GM12878 (cell line): ENCODE data around the gene NUDT1. TPM values are rescaled to one million over a fixed set of nuclear protein-coding genes. Genes with fewer than 3 reads are reported as not detected.

Experiments
- ATAC-seq: fragments of 200-7000 bp; cut with Tn5 transposase; 3 replicates; pipeline ENCODE4 v1.9.1; 2020; ENCODE audit warnings: mild to moderate bottlenecking, moderate library complexity
- BruUV-seq: library from RNA; stranded (reverse); fragments of 400-500 nt; replicated peaks from 2 replicates; lab custom pipeline; 2021; lab: Mats Ljungman, UMichigan
- CTCF ChIA-PET: fragments of 300-600 bp; sonication (Branson Sonifier 250); formaldehyde crosslinking; extraction: SDS; loops from one replicate; lab custom pipeline; 2021; ENCODE audit warnings: inconsistent platforms; lab: Yijun Ruan, JAX
- POLR2A ChIA-PET: fragments of 350-600 bp; formaldehyde crosslinking; extraction: SDS; loops from one replicate; lab custom pipeline; 2021; ENCODE audit warnings: inconsistent platforms; lab: Charles Lee
- RAD21 ChIA-PET: fragments of 300-600 bp; sonication (Branson Sonifier 250); formaldehyde crosslinking; loops from one replicate; lab custom pipeline; 2023; ENCODE audit warnings: antibody characterized with exemption; ENCODE audit not compliant: unreplicated experiment; lab: Charles Lee
- SMC1A ChIA-PET: fragments of 300-600 bp; sonication (Branson Sonifier 250); formaldehyde crosslinking; loops from one replicate; lab custom pipeline; 2023; ENCODE audit not compliant: unreplicated experiment, uncharacterized antibody; lab: Charles Lee
- DNase-seq: peaks from one replicate; pipeline ENCODE4 v3.0.0-alpha.2; 2011; ENCODE audit warnings: low read depth, low spot score
- FAIRE-seq: peaks from 3 replicates; lab custom pipeline; 2011; peaks lifted over from hg19 to GRCh38; lab: Jason Lieb, UNC
- H2AFZ ChIP-seq: 2 replicates; pipeline ENCODE4 v1.6.0; 2011; ENCODE audit warnings: low read depth, low read length, control low read depth; ENCODE audit not compliant: control insufficient read depth
- H3K27ac ChIP-seq: 2 replicates; pipeline ENCODE4 v1.5.1; 2011; ENCODE audit warnings: control low read depth; ENCODE audit not compliant: control insufficient read depth, insufficient read depth
- H3K27me3 ChIP-seq, 2 experiments: replicated peaks in 1 of 2; 2 replicates each; pipeline versions ENCODE4 v1.6.0 to v1.6.1; 2011; ENCODE audit warnings: low read length in 1 of 2; ENCODE audit not compliant: control insufficient read depth in 2 of 2, insufficient read depth in 2 of 2
- H3K36me3 ChIP-seq, 2 experiments: 2 replicates each; pipeline ENCODE4 v1.5.1; 2011; ENCODE audit warnings: low read length in 1 of 2; ENCODE audit not compliant: control insufficient read depth in 2 of 2, insufficient read depth in 2 of 2
- H3K4me1 ChIP-seq: 2 replicates; pipeline ENCODE4 v1.6.1; 2011; ENCODE audit warnings: mild to moderate bottlenecking, low read length, moderate library complexity, mixed read lengths; ENCODE audit not compliant: control insufficient read depth, insufficient read depth
- H3K4me2 ChIP-seq: 2 replicates; pipeline ENCODE4 v1.6.0; 2011; ENCODE audit warnings: control low read depth; ENCODE audit not compliant: control insufficient read depth, insufficient read depth
- H3K4me3 ChIP-seq: fragments of 200-600 bp; sonication (generic); 2 replicates; pipeline ENCODE4 v1.5.1; 2016
- H3K79me2 ChIP-seq: 2 replicates; pipeline ENCODE4 v1.6.0; 2011; ENCODE audit warnings: low read length; ENCODE audit not compliant: control insufficient read depth, insufficient read depth
- H3K9ac ChIP-seq: 2 replicates; pipeline ENCODE4 v1.8.0; 2011; ENCODE audit warnings: low read length, control low read depth, mixed read lengths; ENCODE audit not compliant: control insufficient read depth, insufficient read depth
- H3K9me3 ChIP-seq: replicated peaks from 3 replicates; pipeline ENCODE4 v1.5.1; 2011; ENCODE audit warnings: mild to moderate bottlenecking, low read length; ENCODE audit not compliant: control insufficient read depth, insufficient read depth
- H4K20me1 ChIP-seq: 2 replicates; pipeline ENCODE4 v1.6.0; 2011; ENCODE audit not compliant: control insufficient read depth, insufficient read depth
- CBFB ChIP-seq: IDR thresholded peaks from 2 replicates; pipeline ENCODE4 v1.6.1; 2016; ENCODE audit warnings: antibody characterized with exemption, low read depth
- ETV6 ChIP-seq, 2 experiments: fragments of 450-650 bp in 1 of 2; IDR thresholded peaks in 1 of 2; conservative IDR thresholded peaks in 1 of 2; 2 replicates each; pipeline ENCODE4 v1.6.1; 2014; ENCODE audit warnings: antibody characterized with exemption in 1 of 2, borderline replicate concordance in 1 of 2, low read depth in 1 of 2, mild to moderate bottlenecking in 1 of 2, moderate library complexity in 1 of 2
- SREBF1 ChIP-seq: IDR thresholded peaks from 2 replicates; pipeline ENCODE4 v1.6.1; 2012; ENCODE audit warnings: mild to moderate bottlenecking, low read length
- WGBS: methylation state at CpG from one replicate; pipeline ENCODE4 v1.1.6; 2016; ENCODE audit warnings: low lambda C conversion rate; ENCODE audit not compliant: insufficient replicate concordance, insufficient coverage; ENCODE audit errors: missing lambda C conversion rate; 5-methylcytosine and 5-hydroxymethylcytosine counted together
- in situ Hi-C: fragments of 300-500 bp; cut with MboI; formaldehyde crosslinking; loops from 9 replicates; pipeline ENCODE4 v1.14.3; 2018; ENCODE audit warnings: mixed read lengths
- intact Hi-C: fragments of 100-400 bp; cut with micrococcal nuclease; formaldehyde crosslinking; loops from one replicate; pipeline ENCODE4 v1.14.2; 2022; ENCODE audit not compliant: unreplicated experiment
- polyA plus RNA-seq, 11 experiments: library from polyadenylated mRNA; depleted of rRNA in 4 of 11; unstranded in 6 of 11; stranded (reverse) in 5 of 11; fragments of >200 nt; fragmentation: Nextera tagmentation in 4 of 11; fragmentation: Illumina TruSeq in 1 of 11; extraction: Ambion mirVana in 4 of 11; extraction: Trizol in 1 of 11; gene quantifications; 1 replicate in 1 of 11; 2 replicates in 10 of 11; pipeline versions ENCODE4 v1.2.1 to v1.2.3, GENCODE V29; 2011 to 2016; ENCODE audit warnings: inconsistent platforms in 2 of 11, missing spikeins in 2 of 11, low read depth in 1 of 11
- total RNA-seq, 4 experiments: library from RNA; depleted of rRNA in 3 of 4; stranded (reverse); fragments of >200 nt in 3 of 4; fragmentation: Illumina TruSeq in 1 of 4; extraction: Trizol in 1 of 4; gene quantifications; 2 replicates each; pipeline versions ENCODE4 v1.2.1 to v1.2.3, GENCODE V29; 2013 to 2021
- TF ChIP-seq, protein P1 (sequence below): fragments of 450-650 bp; IDR thresholded peaks from 2 replicates; pipeline ENCODE4 v1.6.1; 2016; ENCODE audit warnings: mild to moderate bottlenecking, moderate library complexity, borderline replicate concordance

NUDT1 gene
- total and polyA plus RNA-seq, 10 of the 15 experiments (the other 5 are each of a cell fraction or from before 2014, with no cell fraction given): 7.7 to 122 (median 59.2) TPM

GRCh38 chr7:2257046-2257551, 15.1 kb downstream of the NUDT1 start:
- intact Hi-C loops: no loop called here
- no peak for FAIRE-seq
- POLR2A ChIA-PET: interaction anchor here (1.4 kb wide), 1 partner anchor 9 kb away, joined by 5 read pairs; no protein-coding TSS in a partner anchor
- peaks cover 42% of the 10 kb centered on the region for H3K4me1 ChIP-seq
- H3K27ac ChIP-seq: no peak overlapping the region
- H2AFZ ChIP-seq: no peak overlapping the region
- H3K79me2 ChIP-seq: peaks cover 7% of the 10 kb centered on the region
- CTCF ChIA-PET: no interaction called here
- no peak for TF ChIP-seq ETV6 (conservative IDR thresholded peaks at IDR 0.05 in 1 of 2, IDR thresholded peaks at IDR 0.05 in 1 of 2; ENCODE audit: borderline replicate concordance in 1 of 2, low read depth in 1 of 2)
- H3K9me3 ChIP-seq: no peaks in the 10 kb centered on the region
- peaks cover 8 to 44% of the 10 kb centered on the region in 2 experiments for H3K36me3 ChIP-seq
- 97% methylated on average over 29 of the region's 38 CpGs for WGBS
- H3K4me3 ChIP-seq: no peak overlapping the region
- no peak overlapping the region for H3K4me2 ChIP-seq
- no peak for ATAC-seq
- no peak for DNase-seq
- H4K20me1 ChIP-seq: no peaks in the 10 kb centered on the region
- SMC1A ChIA-PET: interaction anchor here (1.2 kb wide), 1 partner anchor 19 kb away, joined by 4 read pairs; no protein-coding TSS in a partner anchor
- no TSS peak for BruUV-seq
- in situ Hi-C loops: no loop called here
- RAD21 ChIA-PET: interaction anchor here (0.8 to 1.4 kb wide), 2 partner anchors 20 to 91 kb away, joined by 3 read pairs; no protein-coding TSS in a partner anchor
- H3K27me3 ChIP-seq: no peaks in the 10 kb centered on the region
- H3K9ac ChIP-seq: no peak overlapping the region

- peaks cover 7% of the 10 kb centered on the region for H3K79me2 ChIP-seq
- ATAC-seq (no peak), FAIRE-seq (no peak), DNase-seq (no peak)
- H3K4me3 ChIP-seq: no peak overlapping the region
- no peak overlapping the region for H3K4me2 ChIP-seq
- H3K9me3 ChIP-seq: no peaks in the 10 kb centered on the region
- in situ Hi-C loops: no loop called here
- WGBS: 98% methylated on average over 6 of the region's 17 CpGs
- H2AFZ ChIP-seq: no peak overlapping the region
- peaks cover 11 to 45% of the 10 kb centered on the region in 2 experiments for H3K36me3 ChIP-seq
- SMC1A ChIA-PET: no interaction called here
- intact Hi-C loops: no loop called here
- BruUV-seq: no TSS peak
- no peaks in the 10 kb centered on the region for H3K27me3 ChIP-seq
- TF ChIP-seq, protein P1, sequence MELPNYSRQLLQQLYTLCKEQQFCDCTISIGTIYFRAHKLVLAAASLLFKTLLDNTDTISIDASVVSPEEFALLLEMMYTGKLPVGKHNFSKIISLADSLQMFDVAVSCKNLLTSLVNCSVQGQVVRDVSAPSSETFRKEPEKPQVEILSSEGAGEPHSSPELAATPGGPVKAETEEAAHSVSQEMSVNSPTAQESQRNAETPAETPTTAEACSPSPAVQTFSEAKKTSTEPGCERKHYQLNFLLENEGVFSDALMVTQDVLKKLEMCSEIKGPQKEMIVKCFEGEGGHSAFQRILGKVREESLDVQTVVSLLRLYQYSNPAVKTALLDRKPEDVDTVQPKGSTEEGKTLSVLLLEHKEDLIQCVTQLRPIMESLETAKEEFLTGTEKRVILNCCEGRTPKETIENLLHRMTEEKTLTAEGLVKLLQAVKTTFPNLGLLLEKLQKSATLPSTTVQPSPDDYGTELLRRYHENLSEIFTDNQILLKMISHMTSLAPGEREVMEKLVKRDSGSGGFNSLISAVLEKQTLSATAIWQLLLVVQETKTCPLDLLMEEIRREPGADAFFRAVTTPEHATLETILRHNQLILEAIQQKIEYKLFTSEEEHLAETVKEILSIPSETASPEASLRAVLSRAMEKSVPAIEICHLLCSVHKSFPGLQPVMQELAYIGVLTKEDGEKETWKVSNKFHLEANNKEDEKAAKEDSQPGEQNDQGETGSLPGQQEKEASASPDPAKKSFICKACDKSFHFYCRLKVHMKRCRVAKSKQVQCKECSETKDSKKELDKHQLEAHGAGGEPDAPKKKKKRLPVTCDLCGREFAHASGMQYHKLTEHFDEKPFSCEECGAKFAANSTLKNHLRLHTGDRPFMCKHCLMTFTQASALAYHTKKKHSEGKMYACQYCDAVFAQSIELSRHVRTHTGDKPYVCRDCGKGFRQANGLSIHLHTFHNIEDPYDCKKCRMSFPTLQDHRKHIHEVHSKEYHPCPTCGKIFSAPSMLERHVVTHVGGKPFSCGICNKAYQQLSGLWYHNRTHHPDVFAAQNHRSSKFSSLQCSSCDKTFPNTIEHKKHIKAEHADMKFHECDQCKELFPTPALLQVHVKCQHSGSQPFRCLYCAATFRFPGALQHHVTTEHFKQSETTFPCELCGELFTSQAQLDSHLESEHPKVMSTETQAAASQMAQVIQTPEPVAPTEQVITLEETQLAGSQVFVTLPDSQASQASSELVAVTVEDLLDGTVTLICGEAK: no peak
- TF ChIP-seq CBFB: no peak
- no peak for TF ChIP-seq SREBF1
- POLR2A ChIA-PET: interaction anchor here (0.6 to 1.4 kb wide), 2 partner anchors 10 to 86 kb away, joined by 5 read pairs; no protein-coding TSS in a partner anchor
- CTCF ChIA-PET: no interaction called here
- H3K9ac ChIP-seq: no peak overlapping the region
- H3K27ac ChIP-seq: no peak overlapping the region
- RAD21 ChIA-PET: interaction anchor here (1.4 kb wide), 1 partner anchor 21 kb away, joined by 3 read pairs; no protein-coding TSS in a partner anchor
- H4K20me1 ChIP-seq: no peaks in the 10 kb centered on the region
- peaks cover 45% of the 10 kb centered on the region for H3K4me1 ChIP-seq
Observed at GRCh38 chr7:2257651-2258050, 15.6 kb downstream of the NUDT1 start.
